ENCODE data around the gene WDR38. TPM values are rescaled to one million over a fixed set of nuclear protein-coding genes. Genes with fewer than 3 reads are reported as not detected.

Gene WDR38
- total and polyA plus RNA-seq, 2 of the 13 experiments (the other 11 are each of a cell fraction or from before 2014, with no cell fraction given), result not detected

DNA sequence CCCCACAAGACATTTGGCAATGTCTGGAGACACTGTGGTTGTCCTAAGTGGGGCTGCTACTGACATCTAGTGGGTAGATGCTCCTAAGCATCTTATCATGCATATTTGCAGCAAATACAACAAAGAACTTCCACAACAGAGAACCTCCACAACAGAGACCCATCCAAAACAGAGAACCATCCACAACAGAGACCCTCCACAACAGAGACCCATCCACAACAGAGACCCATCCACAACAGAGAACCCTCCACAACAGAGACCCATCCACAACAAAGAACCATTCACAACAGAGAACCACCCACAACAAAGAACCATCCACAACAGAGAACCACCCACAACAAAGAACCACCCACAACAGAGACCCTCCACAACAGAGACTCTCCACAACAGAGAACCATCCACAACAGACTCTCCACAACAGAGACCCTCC is 41.5 kb downstream of the WDR38 start:
- in situ Hi-C loops (cut with HindIII; ENCODE audit: extremely low pct_ligation_motif_present, low pct_unique_long_range_greater_than_20kb), result no loop called here
- CTCF ChIA-PET (ENCODE audit: low intra/inter-chr PET ratio, low total read pairs), result no interaction called here
- H3K27me3 ChIP-seq (ENCODE audit: control insufficient read depth in 1 of 2, insufficient read depth in 2 of 2, low read length in 2 of 2), result no peaks in the 10 kb centered on the region

More for the DNA sequence above, 41.5 kb downstream of the WDR38 start:
- ATAC-seq, result no peak; the same call in 2 of the 3 replicates
- peak; percentile 12 for DNase-seq (ENCODE audit: low spot score)
- intact Hi-C loops (cut with micrococcal nuclease; ENCODE audit: unreplicated experiment), result no loop called here
- Histone ChIP-seq H3K9me3 (ENCODE audit: low read length) (no peaks in the 10 kb centered on the region), H3K4me2 (ENCODE audit: low read depth, low read length) (no peak overlapping the region), H2AFZ (ENCODE audit: low read length) (no peak overlapping the region), H3K9ac (ENCODE audit: insufficient read depth, low read depth, low read length) (no peak overlapping the region), H3K4me3 (replicated peaks in 1 of 3; ENCODE audit: insufficient read depth in 1 of 3, low read depth in 2 of 3, low read length in 3 of 3) (no peak overlapping the region), H3K79me2 (ENCODE audit: insufficient read depth, low read length) (no peaks in the 10 kb centered on the region), H3K4me1 (ENCODE audit: insufficient read depth, low read length) (peaks cover 23% of the 10 kb centered on the region), H3K36me3 (replicated peaks in 1 of 2; ENCODE audit: control insufficient read depth in 1 of 2, insufficient read depth in 2 of 2, low read length in 2 of 2) (peaks cover 13 to 44% of the 10 kb centered on the region in 2 experiments; a peak in 4 of 5 replicates), H3K27ac (ENCODE audit: extremely low read length, insufficient read depth, low read length) (no peak overlapping the region), H4K20me1 (ENCODE audit: insufficient read depth, low read length) (no peaks in the 10 kb centered on the region)
- TF ChIP-seq STAG1 (CRISPR knock-in tag; IDR thresholded peaks at IDR 0.05), result peak; percentile 56
- TF ChIP-seq, protein P1, sequence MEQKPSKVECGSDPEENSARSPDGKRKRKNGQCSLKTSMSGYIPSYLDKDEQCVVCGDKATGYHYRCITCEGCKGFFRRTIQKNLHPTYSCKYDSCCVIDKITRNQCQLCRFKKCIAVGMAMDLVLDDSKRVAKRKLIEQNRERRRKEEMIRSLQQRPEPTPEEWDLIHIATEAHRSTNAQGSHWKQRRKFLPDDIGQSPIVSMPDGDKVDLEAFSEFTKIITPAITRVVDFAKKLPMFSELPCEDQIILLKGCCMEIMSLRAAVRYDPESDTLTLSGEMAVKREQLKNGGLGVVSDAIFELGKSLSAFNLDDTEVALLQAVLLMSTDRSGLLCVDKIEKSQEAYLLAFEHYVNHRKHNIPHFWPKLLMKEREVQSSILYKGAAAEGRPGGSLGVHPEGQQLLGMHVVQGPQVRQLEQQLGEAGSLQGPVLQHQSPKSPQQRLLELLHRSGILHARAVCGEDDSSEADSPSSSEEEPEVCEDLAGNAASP (CRISPR knock-in tag; IDR thresholded peaks at IDR 0.05; ENCODE audit: borderline replicate concordance), result no peak
- peak; percentile 21; the same call in 1 of the 2 replicates for TF ChIP-seq RAD21 (CRISPR knock-in tag; IDR thresholded peaks at IDR 0.05)
- no peak for TF ChIP-seq HIVEP1 (CRISPR knock-in tag; IDR thresholded peaks at IDR 0.05)
- no peak for TF ChIP-seq ONECUT2 (CRISPR knock-in tag; IDR thresholded peaks at IDR 0.05)
- TF ChIP-seq, protein P2, sequence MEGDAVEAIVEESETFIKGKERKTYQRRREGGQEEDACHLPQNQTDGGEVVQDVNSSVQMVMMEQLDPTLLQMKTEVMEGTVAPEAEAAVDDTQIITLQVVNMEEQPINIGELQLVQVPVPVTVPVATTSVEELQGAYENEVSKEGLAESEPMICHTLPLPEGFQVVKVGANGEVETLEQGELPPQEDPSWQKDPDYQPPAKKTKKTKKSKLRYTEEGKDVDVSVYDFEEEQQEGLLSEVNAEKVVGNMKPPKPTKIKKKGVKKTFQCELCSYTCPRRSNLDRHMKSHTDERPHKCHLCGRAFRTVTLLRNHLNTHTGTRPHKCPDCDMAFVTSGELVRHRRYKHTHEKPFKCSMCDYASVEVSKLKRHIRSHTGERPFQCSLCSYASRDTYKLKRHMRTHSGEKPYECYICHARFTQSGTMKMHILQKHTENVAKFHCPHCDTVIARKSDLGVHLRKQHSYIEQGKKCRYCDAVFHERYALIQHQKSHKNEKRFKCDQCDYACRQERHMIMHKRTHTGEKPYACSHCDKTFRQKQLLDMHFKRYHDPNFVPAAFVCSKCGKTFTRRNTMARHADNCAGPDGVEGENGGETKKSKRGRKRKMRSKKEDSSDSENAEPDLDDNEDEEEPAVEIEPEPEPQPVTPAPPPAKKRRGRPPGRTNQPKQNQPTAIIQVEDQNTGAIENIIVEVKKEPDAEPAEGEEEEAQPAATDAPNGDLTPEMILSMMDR (CRISPR knock-in tag; IDR thresholded peaks at IDR 0.05), result peak; percentile 59
- TF ChIP-seq TEAD3 (CRISPR knock-in tag; optimal IDR thresholded peaks at IDR 0.05; ENCODE audit: borderline replicate concordance), result peak; percentile 38
- no peak for TF ChIP-seq ZFAT (CRISPR knock-in tag; conservative IDR thresholded peaks at IDR 0.05)
- no peak for TF ChIP-seq ZNF256 (CRISPR knock-in tag; conservative IDR thresholded peaks at IDR 0.05)
- peak; percentile 77 for FAIRE-seq
- POLR2A ChIA-PET, result no interaction called here
- BruUV-seq (replicated peaks), result no TSS peak
